DMS153 (cell line): Measurements from ENCODE around the gene ZNRF2.

Source experiments
- DNase-seq: peaks from one replicate; lab custom pipeline; 2025; lab: John Stamatoyannopoulos, UW

The ZNRF2 gene

GRCh38 chr7:30284298-30285066 lies at the start of gene ZNRF2:
TSS of gene ZNRF2 (plus strand) at chr7:30284597. CDS start at chr7:30285358, 761 bp downstream.
- peak; percentile 100 for DNase-seq

GRCh38 chr7:30237271-30237695 lies 47.1 kb upstream of the ZNRF2 start:
- peak; percentile 87 for DNase-seq

GRCh38 chr7:30238721-30239441 lies 45.5 kb upstream of the ZNRF2 start:
- peak; percentile 79 for DNase-seq

GRCh38 chr7:30240106-30240800 lies 44.1 kb upstream of the ZNRF2 start:
- DNase-seq = no peak

- DNase-seq = no peak
These were observed 42.6 kb upstream of the ZNRF2 start for GRCh38 chr7:30241767-30242166.

GRCh38 chr7:30244340-30244739 lies 40.1 kb upstream of the ZNRF2 start:
- DNase-seq = no peak

- no peak for DNase-seq
These were observed 38.5 kb upstream of the ZNRF2 start for GRCh38 chr7:30245913-30246312.

- no peak for DNase-seq
These were observed 38.0 kb upstream of the ZNRF2 start for GRCh38 chr7:30246392-30246791.

- DNase-seq = peak; percentile 84
These were observed 36.6 kb upstream of the ZNRF2 start for GRCh38 chr7:30247541-30248401.

GRCh38 chr7:30249316-30249715 lies 35.1 kb upstream of the ZNRF2 start:
- DNase-seq = no peak

- DNase-seq = no peak
These were observed 34.2 kb upstream of the ZNRF2 start for GRCh38 chr7:30249986-30250774.

GRCh38 chr7:30251708-30252329 lies 32.6 kb upstream of the ZNRF2 start:
- DNase-seq = no peak

GRCh38 chr7:30252885-30253795 lies 31.3 kb upstream of the ZNRF2 start:
- peak; percentile 55 for DNase-seq

GRCh38 chr7:30253796-30254165 lies 30.6 kb upstream of the ZNRF2 start:
- DNase-seq = no peak

- DNase-seq = no peak
These were observed 30.1 kb upstream of the ZNRF2 start for GRCh38 chr7:30254248-30254647.

- no peak for DNase-seq
These were observed 29.7 kb upstream of the ZNRF2 start for GRCh38 chr7:30254717-30255063.

GRCh38 chr7:30255064-30255769 lies 29.2 kb upstream of the ZNRF2 start:
- DNase-seq = no peak

- DNase-seq = no peak
These were observed 28.0 kb upstream of the ZNRF2 start for GRCh38 chr7:30256349-30256858.
